ENCODE measurements around the gene GAS6. TPM values are rescaled to one million over a fixed set of nuclear protein-coding genes. Genes with fewer than 3 reads are reported as not detected.

Gene GAS6
- polyA plus RNA-seq, 1 donor from 2014 or later: 52.4 TPM

GRCh38 chr13:113855012-113855921, 8.6 kb downstream of the GAS6 start:
- H3K79me2 ChIP-seq (replicated peaks; ENCODE audit: insufficient read depth, low read length): no peaks in the 10 kb centered on the region
- H3K4me2 ChIP-seq (ENCODE audit: low read length): no peak overlapping the region
- H4K20me1 ChIP-seq (ENCODE audit: insufficient read depth): no peaks in the 10 kb centered on the region
- no peak overlapping the region for H3K9ac ChIP-seq (ENCODE audit: low read length)
- H3K36me3 ChIP-seq (ENCODE audit: insufficient read depth, low read length): no peaks in the 10 kb centered on the region
- no peak overlapping the region for H3K27ac ChIP-seq (ENCODE audit: low read length)
- H2AFZ ChIP-seq (ENCODE audit: low read depth, low read length): no peak overlapping the region
- no peak overlapping the region for H3K4me3 ChIP-seq (ENCODE audit: low read length)
- no peaks in the 10 kb centered on the region for H3F3A ChIP-seq (ENCODE audit: insufficient read depth, low read length, poor library complexity, severe bottlenecking)
- TF ChIP-seq CTCF (IDR thresholded peaks at IDR 0.05; ENCODE audit: poor library complexity, severe bottlenecking) (no peak), REST (IDR thresholded peaks at IDR 0.05; ENCODE audit: borderline replicate concordance) (no peak), RAD21 (conservative IDR thresholded peaks at IDR 0.05) (no peak), MXI1 (conservative IDR thresholded peaks at IDR 0.05; ENCODE audit: poor library complexity, severe bottlenecking) (no peak), EZH2 (IDR thresholded peaks at IDR 0.05; ENCODE audit: borderline replicate concordance, insufficient read depth, low read length, poor library complexity, severe bottlenecking) (no peak), SMC3 (conservative IDR thresholded peaks at IDR 0.05; ENCODE audit: poor library complexity) (no peak), POLR2AphosphoS5 (IDR thresholded peaks at IDR 0.05) (no peak), EP300 (conservative IDR thresholded peaks at IDR 0.05; ENCODE audit: poor library complexity, severe bottlenecking) (no peak), TAF1 (IDR thresholded peaks at IDR 0.05; ENCODE audit: low read depth) (no peak)
- H3K9me2 ChIP-seq (ENCODE audit: insufficient read depth, low read length): no peaks in the 10 kb centered on the region
- H3K9me3 ChIP-seq (ENCODE audit: low read length): no peaks in the 10 kb centered on the region
- no peaks in the 10 kb centered on the region for H3K27me3 ChIP-seq (ENCODE audit: insufficient read depth, low read depth, low read length)

- Histone ChIP-seq H3K79me2 (replicated peaks; ENCODE audit: insufficient read depth, low read length) (no peaks in the 10 kb centered on the region), H3K9me3 (ENCODE audit: low read length) (no peaks in the 10 kb centered on the region), H3K9me2 (ENCODE audit: insufficient read depth, low read length) (no peaks in the 10 kb centered on the region), H3K27me3 (ENCODE audit: insufficient read depth, low read depth, low read length) (no peaks in the 10 kb centered on the region), H3K27ac (ENCODE audit: low read length) (no peak overlapping the region), H3F3A (ENCODE audit: insufficient read depth, low read length, poor library complexity, severe bottlenecking) (no peaks in the 10 kb centered on the region), H2AFZ (ENCODE audit: low read depth, low read length) (no peak overlapping the region), H4K20me1 (ENCODE audit: insufficient read depth) (no peaks in the 10 kb centered on the region), H3K9ac (ENCODE audit: low read length) (no peak overlapping the region), H3K4me2 (ENCODE audit: low read length) (no peak overlapping the region), H3K36me3 (ENCODE audit: insufficient read depth, low read length) (no peaks in the 10 kb centered on the region), H3K4me3 (ENCODE audit: low read length) (no peak overlapping the region)
- TF ChIP-seq POLR2AphosphoS5 (IDR thresholded peaks at IDR 0.05) (no peak), REST (IDR thresholded peaks at IDR 0.05; ENCODE audit: borderline replicate concordance) (no peak), CTCF (IDR thresholded peaks at IDR 0.05; ENCODE audit: poor library complexity, severe bottlenecking) (no peak), EZH2 (IDR thresholded peaks at IDR 0.05; ENCODE audit: borderline replicate concordance, insufficient read depth, low read length, poor library complexity, severe bottlenecking) (no peak), EP300 (conservative IDR thresholded peaks at IDR 0.05; ENCODE audit: poor library complexity, severe bottlenecking) (no peak), MXI1 (conservative IDR thresholded peaks at IDR 0.05; ENCODE audit: poor library complexity, severe bottlenecking) (no peak), SMC3 (conservative IDR thresholded peaks at IDR 0.05; ENCODE audit: poor library complexity) (no peak), TAF1 (IDR thresholded peaks at IDR 0.05; ENCODE audit: low read depth) (no peak), RAD21 (conservative IDR thresholded peaks at IDR 0.05) (no peak)
Measured at GRCh38 chr13:113854238-113855011, 9.5 kb downstream of the GAS6 start.
